DOHH2 (cell line): ENCODE measurements around the gene HNRNPA1.

ENCODE experiments used
- H3F3A ChIP-seq: fragments of 200-600 bp; sonication (generic), shearing (Covaris generic); 2 replicates; pipeline ENCODE4 v1.6.0; 2016; ENCODE audit warnings: antibody characterized with exemption, mild to moderate bottlenecking; ENCODE audit not compliant: control insufficient read depth, insufficient read depth
- H3K27ac ChIP-seq: fragments of 200-600 bp; sonication (generic); 2 replicates; pipeline ENCODE4 v1.5.1; 2014; ENCODE audit warnings: low read depth, mild to moderate bottlenecking, low read length, moderate library complexity
- H3K27me3 ChIP-seq: fragments of 200-600 bp; sonication (generic); 2 replicates; pipeline ENCODE4 v1.6.1; 2014; ENCODE audit warnings: mild to moderate bottlenecking, low read length, mixed read lengths; ENCODE audit not compliant: control insufficient read depth
- H3K36me3 ChIP-seq: fragments of 200-600 bp; sonication (generic); 2 replicates; pipeline ENCODE4 v1.6.1; 2014; ENCODE audit warnings: mild to moderate bottlenecking, low read length, moderate library complexity, mixed read lengths; ENCODE audit not compliant: control insufficient read depth
- H3K4me1 ChIP-seq: fragments of 200-600 bp; sonication (generic); 2 replicates; pipeline ENCODE4 v1.6.1; 2014; ENCODE audit warnings: mild to moderate bottlenecking, low read length, mixed read lengths; ENCODE audit not compliant: control insufficient read depth
- H3K4me2 ChIP-seq: fragments of 200-600 bp; sonication (generic); 2 replicates; pipeline ENCODE4 v1.6.0; 2014; ENCODE audit warnings: mild to moderate bottlenecking, low read length, moderate library complexity
- H3K4me3 ChIP-seq: fragments of 200-600 bp; sonication (generic); 2 replicates; pipeline ENCODE4 v1.5.1; 2014; ENCODE audit warnings: mild to moderate bottlenecking, low read length, mixed read lengths
- H3K79me2 ChIP-seq: fragments of 200-600 bp; sonication (generic); 2 replicates; pipeline ENCODE4 v1.6.1; 2014; ENCODE audit warnings: mild to moderate bottlenecking, low read length, mixed read lengths; ENCODE audit not compliant: control insufficient read depth
- H3K9me2 ChIP-seq: fragments of 200-600 bp; sonication (generic); replicated peaks from 2 replicates; pipeline ENCODE4 v1.6.1; 2014; ENCODE audit warnings: mild to moderate bottlenecking, low read length, mixed read lengths; ENCODE audit not compliant: control insufficient read depth
- H3K9me3 ChIP-seq: fragments of 200-600 bp; sonication (generic); 2 replicates; pipeline ENCODE4 v1.6.1; 2014; ENCODE audit warnings: antibody characterized with exemption, low read length, mixed read lengths; ENCODE audit not compliant: control insufficient read depth, insufficient read depth
- H4K20me1 ChIP-seq: fragments of 200-600 bp; sonication (generic); 2 replicates; pipeline ENCODE4 v1.6.0; 2014; ENCODE audit warnings: low read depth, mild to moderate bottlenecking, antibody characterized with exemption, low read length, moderate library complexity; ENCODE audit not compliant: control insufficient read depth, insufficient read depth
- EZH2phosphoT487 ChIP-seq: fragments of 200-600 bp; sonication (generic); IDR thresholded peaks from 2 replicates; pipeline ENCODE4 v1.6.1; 2017; ENCODE audit warnings: borderline replicate concordance, mild to moderate bottlenecking, antibody characterized with exemption, low read length, moderate library complexity, mixed read lengths
- TF ChIP-seq, protein P1 (sequence below): fragments of 200-600 bp; sonication (generic); IDR thresholded peaks from one replicate; pipeline ENCODE4 v1.5.1; 2014; ENCODE audit warnings: antibody characterized with exemption, mild to moderate bottlenecking, low read depth, low read length; ENCODE audit not compliant: poor library complexity, severe bottlenecking

HNRNPA1 gene

DNA sequence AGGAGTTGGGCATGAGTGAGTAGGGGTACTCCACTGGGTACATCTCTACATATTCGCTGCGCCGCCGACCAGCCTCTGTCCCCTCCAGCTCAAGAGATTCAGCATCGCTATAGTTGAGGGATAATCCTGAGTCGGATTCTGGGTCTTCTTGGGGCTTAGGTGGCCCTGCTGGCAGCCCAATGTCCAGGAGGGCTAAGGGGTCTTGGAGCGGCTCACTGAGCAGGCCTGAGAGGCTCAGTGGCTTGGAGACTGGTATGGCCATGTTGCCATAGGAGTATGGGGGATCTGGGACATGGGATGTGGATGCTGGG is 12.4 kb downstream of the HNRNPA1 start:
- H3K27me3 ChIP-seq: peaks cover 2% of the 10 kb centered on the region; the same call in 1 of the 2 replicates
- no peaks in the 10 kb centered on the region for H3K9me2 ChIP-seq
- no peaks in the 10 kb centered on the region for H3K9me3 ChIP-seq
- H4K20me1 ChIP-seq: no peaks in the 10 kb centered on the region
- peaks cover 22% of the 10 kb centered on the region for H3F3A ChIP-seq
- no peaks in the 10 kb centered on the region for H3K79me2 ChIP-seq
- no peak overlapping the region for H3K27ac ChIP-seq
- no peak for TF ChIP-seq EZH2phosphoT487
- TF ChIP-seq, protein P1, sequence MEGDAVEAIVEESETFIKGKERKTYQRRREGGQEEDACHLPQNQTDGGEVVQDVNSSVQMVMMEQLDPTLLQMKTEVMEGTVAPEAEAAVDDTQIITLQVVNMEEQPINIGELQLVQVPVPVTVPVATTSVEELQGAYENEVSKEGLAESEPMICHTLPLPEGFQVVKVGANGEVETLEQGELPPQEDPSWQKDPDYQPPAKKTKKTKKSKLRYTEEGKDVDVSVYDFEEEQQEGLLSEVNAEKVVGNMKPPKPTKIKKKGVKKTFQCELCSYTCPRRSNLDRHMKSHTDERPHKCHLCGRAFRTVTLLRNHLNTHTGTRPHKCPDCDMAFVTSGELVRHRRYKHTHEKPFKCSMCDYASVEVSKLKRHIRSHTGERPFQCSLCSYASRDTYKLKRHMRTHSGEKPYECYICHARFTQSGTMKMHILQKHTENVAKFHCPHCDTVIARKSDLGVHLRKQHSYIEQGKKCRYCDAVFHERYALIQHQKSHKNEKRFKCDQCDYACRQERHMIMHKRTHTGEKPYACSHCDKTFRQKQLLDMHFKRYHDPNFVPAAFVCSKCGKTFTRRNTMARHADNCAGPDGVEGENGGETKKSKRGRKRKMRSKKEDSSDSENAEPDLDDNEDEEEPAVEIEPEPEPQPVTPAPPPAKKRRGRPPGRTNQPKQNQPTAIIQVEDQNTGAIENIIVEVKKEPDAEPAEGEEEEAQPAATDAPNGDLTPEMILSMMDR: no peak
- peaks cover 6% of the 10 kb centered on the region for H3K36me3 ChIP-seq
- H3K4me1 ChIP-seq: peaks cover 20% of the 10 kb centered on the region
- H3K4me3 ChIP-seq: no peak overlapping the region
- H3K4me2 ChIP-seq: no peak overlapping the region

DNA sequence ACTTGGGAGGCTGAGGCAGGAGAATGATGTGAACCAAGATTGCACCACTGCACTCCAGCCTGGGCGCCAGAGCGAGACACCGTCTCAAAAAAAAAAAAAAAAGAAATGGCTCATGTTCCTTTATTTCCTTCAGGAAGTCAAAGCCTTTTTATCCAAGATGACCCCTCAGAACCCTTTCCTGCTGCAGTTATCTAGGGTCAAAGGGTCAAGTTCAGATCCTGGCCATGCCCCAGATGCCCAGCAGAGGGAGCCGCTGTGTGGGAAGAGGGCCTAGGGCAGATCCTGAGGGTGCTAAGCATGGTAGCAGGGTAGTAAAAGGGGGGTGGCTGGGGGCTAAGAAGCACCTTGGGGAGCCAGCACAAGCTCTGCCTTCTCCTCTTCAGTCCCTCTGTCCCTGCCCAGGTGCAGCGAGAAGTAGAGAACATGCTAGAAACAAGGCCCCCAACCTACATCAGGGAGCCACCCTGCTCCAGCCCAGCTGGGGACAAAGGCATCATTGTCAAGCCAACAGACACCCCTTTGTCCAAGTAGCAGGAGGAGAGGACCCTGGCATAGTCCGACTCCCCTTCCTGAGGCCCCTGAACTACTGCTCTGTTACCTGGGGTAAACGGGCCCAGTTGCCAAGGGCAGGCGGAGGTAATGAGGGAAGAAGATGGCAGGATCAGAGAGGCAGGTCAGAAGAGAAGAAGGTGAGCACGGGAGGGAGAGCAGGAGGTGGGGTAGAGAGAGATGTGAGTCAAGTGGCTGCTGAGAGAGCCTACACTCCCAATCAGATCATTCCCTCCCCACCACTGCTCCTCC is 13.8 kb downstream of the HNRNPA1 start:
- Histone ChIP-seq H3K79me2 (no peaks in the 10 kb centered on the region), H3K4me2 (no peak overlapping the region), H3K27me3 (peaks cover 13% of the 10 kb centered on the region)

DNA sequence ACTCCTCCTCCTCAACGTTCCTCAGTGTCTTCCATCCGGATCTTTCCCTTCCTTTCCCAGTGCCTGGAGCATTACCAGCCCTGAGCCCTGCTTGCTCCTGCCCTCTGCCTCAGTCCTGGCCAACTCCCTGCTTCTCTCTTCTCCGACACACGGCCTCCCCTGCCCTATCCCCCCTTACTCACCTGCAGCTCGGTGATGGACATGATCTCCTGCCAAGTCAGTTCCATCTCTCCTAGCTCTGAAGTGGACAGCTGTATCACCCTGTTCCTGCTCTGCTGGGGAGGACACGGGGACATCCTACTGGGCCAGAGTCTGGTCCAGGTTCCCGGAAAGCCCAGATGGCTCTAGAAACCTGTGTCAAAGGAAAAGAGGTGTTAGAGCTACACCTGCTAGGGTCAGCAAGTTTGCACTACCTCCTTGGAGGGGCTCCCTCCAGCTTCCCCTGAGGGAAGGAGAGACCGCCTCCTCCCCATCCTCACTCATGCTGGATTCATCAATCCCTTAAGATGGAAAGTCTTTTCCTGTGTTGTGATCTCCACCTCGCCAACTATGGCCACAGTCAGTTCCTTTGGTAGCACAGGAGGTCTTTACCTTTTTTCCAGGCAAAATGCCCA is 14.5 kb downstream of the HNRNPA1 start:
- Histone ChIP-seq H3K27ac (no peak overlapping the region), H4K20me1 (no peaks in the 10 kb centered on the region), H3K4me1 (no peaks in the 10 kb centered on the region), H3K27me3 (peaks cover 20% of the 10 kb centered on the region), H3K4me3 (no peak overlapping the region), H3K4me2 (no peak overlapping the region), H3F3A (peaks cover under 1% of the 10 kb centered on the region), H3K79me2 (no peaks in the 10 kb centered on the region), H3K9me2 (no peaks in the 10 kb centered on the region), H3K9me3 (no peaks in the 10 kb centered on the region), H3K36me3 (no peaks in the 10 kb centered on the region)
- TF ChIP-seq, protein P1: no peak
- no peak for TF ChIP-seq EZH2phosphoT487

More for the DNA sequence above, 13.8 kb downstream of the HNRNPA1 start:
- TF ChIP-seq, protein P1: peak; percentile 92
- TF ChIP-seq EZH2phosphoT487: no peak
- no peak overlapping the region for H3K27ac ChIP-seq
- H3K4me3 ChIP-seq: no peak overlapping the region
- H3K9me2 ChIP-seq: no peaks in the 10 kb centered on the region
- peaks cover 8% of the 10 kb centered on the region for H3F3A ChIP-seq
- H3K4me1 ChIP-seq: peaks cover 6% of the 10 kb centered on the region
- no peaks in the 10 kb centered on the region for H3K9me3 ChIP-seq
- H4K20me1 ChIP-seq: no peaks in the 10 kb centered on the region
- no peaks in the 10 kb centered on the region for H3K36me3 ChIP-seq
